HG02884 (cell line): Measurements from ENCODE around the gene C2CD4D.
"Not testable (repeated sequence)": the region's sequence is repeated elsewhere in the genome, so short reads cannot be mapped to it uniquely, and the experiment has no call there.

ENCODE experiments used
- ATAC-seq: cut with Tn5 transposase; IDR thresholded peaks from one replicate; pipeline ENCODE4 v1.9.1; 2021; ENCODE audit warnings: mild to moderate bottlenecking, moderate library complexity; ENCODE audit not compliant: unreplicated experiment

The C2CD4D gene

DNA sequence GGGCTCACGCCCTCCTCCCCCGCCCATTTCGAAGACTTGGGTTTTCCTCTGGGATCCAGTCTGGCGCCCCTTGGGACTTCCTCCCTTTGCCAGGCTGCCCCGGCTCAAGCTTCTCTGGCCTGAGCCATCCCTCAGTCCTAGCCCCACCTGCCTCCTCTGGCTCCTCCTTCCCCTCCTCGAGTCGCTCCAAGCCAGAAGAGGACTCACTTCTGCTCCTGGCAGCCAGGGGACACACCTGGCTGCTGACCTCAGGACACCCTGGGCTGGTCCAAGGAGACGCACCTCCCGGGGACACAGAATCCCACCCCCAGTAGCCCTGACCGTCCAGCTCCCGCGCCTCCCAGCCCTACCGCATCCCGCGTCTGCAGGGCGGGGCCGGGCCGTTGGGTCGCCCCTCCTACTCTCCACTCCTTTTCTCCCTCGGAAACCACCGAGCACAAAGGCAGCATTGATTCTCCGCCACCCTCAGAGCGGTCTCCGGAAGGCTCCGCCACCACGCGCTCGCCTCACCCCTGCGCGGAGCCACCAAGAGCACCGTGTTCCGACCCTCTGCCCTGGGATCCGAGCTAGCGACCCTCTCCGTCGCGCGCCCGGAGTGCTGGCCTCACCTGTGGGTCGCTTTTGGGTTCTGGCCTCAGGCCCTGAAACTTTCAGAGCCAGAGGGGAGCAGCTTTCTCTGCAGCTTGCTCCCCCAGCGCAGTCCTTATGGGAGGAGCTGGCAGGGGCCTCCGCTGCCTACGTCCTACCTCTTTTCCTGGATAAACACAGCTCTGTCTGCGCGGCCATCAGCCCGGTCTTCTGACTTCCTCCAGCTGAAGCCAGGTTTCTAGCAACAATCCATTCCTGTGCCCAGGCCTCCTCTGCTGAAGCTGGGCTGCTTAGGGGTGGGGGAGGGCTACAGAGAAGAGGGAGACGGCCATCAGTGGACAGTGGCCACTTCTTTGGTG is at the start of gene C2CD4D:
TSS of gene C2CD4D (minus strand) at position 364 of the 947 bp plus-strand sequence. CDS start 831 bp downstream, outside the sequence.
- no peak for ATAC-seq

DNA sequence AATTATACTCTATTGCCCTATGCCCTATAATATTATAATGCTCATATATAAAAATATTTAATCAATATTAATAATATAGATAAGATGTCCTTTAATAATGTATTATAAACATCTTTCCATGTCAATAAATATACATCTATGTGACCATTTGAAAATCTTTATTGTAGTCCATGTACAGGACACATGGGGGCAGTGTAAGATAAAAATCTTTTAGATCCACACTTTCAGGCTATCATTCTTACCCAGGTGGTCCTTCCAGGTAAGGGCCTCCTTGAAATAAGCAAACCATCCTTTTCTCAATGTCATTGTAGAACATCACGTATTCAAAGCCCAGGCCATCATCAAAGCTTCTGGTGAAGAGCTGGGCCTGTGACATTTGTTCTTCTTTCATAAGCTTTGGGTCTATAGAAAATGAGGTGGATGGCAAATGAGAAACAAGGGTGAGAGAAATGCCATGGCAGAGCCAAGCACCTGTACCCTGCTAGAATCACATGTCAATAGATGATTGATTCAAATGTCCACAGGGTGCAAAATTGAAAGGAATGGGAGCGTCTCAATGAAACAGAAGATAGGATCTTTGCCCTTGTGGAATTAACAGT is 49.5 kb upstream of the C2CD4D start:
- ATAC-seq, result no peak

DNA sequence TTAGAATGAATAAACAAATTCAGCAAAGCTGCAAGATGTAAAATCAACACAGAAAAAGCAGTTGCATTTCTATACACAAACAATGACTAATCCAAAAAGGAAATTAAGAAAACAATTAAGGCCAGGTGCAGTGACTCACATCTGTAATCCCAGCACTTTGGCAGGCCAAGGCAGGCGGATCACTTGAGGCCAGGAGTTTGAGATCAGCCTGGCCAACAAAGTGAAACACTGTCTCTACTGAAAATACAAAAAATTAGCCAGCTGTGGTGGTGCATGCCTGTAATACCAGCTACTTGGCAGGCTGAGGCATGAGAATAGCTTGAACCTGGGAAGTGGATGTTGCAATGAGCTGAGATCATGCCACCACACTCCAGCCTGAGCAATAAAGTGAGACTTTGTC is 47.4 kb upstream of the C2CD4D start:
- ATAC-seq, result no peak

DNA sequence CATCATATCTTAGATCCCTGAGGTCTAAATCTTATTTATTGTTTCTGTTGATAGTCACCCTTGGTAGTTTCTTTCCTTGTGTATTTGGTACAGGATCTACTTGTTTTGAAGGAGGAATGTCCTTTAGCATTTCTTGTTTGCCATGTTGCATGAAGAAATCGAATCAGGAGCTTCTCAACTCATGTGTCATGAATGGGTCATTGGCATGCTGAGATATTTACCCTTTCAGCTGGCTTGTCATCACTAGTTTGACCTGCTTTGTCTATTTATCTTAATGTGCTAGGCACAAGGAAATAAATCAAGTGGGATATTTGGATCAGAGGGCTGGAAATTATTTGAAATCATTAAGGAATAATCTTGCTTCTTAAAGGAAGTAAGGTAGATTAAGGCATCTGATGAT is 45.9 kb upstream of the C2CD4D start:
- ATAC-seq, result no peak

DNA sequence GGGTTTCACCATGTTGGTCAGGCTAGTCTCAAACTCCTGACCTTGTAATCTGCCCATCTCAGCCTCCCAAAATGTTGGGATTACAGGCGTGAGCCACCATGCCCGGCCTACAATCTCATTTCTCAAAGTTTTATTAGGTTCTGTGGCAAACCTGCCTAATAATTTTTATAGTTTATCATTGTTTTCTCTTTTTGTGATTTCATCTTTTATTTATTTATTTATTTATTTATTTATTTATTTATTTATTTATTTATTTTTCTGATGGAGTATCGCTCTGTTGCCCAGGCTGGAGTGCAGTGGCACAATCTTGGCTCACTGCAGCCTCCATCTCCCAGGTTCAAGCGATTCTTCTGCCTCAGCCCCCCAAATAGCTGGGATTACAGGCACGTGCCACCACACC is 45.3 kb upstream of the C2CD4D start:
- ATAC-seq, result not testable (repeated sequence)

DNA sequence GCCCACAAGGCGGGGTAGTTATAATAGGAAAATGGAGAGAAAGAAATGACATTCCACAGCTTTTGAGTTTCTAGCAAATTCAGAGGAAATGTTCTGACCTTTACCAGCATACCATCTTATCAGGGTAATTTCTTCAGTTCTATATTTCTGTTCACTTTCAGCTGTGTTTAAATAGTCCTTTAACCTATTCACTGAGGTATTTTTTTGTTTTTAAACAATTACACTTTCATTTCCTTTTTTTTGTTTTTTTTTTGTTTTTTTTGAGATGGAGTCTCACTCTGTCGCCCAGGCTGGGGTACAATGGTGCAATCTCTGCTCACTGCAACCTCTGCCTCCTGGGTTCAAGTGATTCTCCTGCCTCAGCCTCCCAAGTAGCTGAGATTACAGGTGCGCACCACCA is 44.8 kb upstream of the C2CD4D start:
- not testable (repeated sequence) for ATAC-seq

DNA sequence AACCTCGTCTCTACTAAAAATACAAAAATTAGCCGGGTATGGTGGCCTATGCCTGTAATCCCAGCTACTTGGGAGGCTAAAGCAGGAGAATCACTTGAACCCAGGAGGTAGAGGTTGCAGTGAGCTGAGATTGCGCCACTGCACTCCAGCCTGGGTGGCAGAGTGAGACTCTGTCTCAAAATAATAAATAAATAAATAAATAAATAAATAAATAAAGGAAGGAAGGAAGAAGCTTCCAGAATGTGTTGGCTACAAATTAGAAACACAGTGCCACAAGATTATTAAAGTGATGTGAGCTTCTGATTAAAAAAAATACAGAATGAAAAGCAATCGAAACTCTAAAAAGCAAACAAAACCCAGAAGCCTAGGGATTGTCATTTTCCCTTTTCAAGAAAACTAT is 44.3 kb upstream of the C2CD4D start:
- ATAC-seq, result not testable (repeated sequence)

DNA sequence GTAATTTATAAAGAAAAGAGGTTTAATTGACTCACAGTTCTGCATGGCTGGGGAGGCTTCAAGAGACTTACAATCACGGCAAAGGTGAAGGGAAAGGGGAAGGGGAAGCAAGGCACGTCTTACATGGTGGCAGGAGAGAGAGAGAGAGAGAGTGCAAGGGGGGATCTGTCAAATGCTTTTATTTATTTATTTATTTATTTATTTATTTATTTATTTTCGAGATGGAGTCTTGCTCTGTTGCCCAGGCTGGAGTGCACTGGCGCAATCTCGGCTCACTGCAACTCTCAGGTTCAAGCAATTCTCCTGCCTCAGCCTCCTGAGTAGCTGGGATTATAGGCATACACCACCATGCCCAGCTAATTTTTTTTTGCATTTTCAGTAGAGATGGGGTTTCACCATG is 43.3 kb upstream of the C2CD4D start:
- ATAC-seq, result not testable (repeated sequence)

DNA sequence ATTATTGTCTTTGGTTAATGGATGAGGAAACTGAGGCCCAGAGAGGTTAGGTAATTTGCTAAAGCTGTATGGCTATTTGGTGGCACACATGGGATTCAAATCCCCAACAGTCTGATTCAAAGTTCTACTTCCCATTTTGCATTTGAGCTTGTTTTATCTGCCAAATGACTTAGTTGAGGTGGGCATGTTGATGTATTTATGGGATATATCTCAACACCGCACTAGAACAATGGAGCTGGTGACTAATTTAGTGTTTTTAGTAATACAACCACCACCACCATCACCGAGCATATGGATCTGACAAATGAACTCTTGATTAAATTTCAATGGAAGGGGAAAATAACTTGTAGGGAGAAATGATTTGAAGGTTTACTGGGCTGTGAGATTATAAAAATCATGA is 42.8 kb upstream of the C2CD4D start:
- no peak for ATAC-seq

DNA sequence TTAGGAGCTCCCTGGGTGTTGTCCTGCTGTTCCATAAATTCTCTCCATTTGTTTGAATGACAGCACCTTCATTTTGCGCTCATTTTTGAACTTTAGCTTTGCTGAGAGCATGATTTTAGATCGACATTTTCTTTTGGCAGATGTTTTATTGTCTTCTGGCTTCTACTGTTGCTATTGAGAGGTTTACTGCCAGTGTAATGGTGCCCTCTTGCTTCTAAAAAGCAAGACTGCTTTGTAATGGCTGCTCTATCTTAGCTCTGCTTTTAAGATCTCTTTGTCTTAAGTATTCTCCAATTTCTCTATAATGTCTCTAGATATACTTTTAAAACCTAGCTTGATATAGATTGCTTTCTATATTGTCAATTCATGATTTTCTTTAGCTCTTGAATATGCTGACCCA is 41.9 kb upstream of the C2CD4D start:
- no peak for ATAC-seq

DNA sequence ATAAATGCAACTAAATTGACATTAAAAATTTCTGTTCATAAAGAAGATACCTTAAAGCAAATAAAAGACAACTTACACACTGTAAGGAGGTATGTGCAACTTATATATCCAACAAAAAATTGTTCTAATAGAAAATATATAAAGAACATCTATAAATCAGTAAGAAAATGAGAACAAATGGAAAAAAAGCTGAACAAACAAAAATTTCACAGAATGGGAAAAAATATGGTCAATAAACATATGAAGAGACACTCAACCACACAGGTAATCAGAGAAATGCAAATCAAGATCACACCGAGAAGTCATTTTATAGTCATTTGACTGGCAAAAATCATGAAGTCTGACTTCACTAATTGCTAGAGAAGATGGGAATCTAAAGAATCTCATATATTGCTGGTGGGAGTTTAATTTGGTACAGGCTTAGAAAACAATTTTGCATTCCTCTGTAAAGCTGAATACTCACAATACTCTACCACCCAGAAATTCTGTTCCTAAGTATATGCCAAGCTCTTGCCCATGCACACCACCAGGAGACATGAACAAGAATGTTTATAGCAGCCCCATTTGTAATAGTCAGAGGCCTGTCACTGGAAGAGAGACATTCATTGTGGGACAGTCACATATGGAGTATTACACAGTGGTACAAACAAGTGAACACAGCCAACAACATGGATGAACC is 35.9 kb upstream of the C2CD4D start:
- ATAC-seq, result no peak

DNA sequence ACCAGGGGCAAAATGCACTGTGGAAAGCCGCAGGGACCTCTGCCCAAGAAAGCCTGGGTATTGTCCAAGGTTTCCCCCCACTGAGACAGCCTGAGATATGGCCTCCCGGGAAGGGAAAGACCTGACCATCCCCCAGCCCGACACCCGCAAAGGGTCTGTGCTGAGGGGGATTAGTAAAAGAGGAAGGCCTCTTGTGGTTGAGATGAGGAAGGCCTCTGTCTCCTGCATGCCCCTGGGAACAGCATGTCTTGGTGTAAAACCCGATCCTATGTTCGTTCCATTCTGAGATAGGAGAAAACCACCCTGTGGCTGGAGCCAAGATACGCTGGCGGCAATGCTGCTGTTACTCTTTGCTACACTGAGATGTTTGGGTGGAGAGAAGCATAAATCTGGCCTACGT is 33.2 kb upstream of the C2CD4D start:
- ATAC-seq, result not testable (repeated sequence)

DNA sequence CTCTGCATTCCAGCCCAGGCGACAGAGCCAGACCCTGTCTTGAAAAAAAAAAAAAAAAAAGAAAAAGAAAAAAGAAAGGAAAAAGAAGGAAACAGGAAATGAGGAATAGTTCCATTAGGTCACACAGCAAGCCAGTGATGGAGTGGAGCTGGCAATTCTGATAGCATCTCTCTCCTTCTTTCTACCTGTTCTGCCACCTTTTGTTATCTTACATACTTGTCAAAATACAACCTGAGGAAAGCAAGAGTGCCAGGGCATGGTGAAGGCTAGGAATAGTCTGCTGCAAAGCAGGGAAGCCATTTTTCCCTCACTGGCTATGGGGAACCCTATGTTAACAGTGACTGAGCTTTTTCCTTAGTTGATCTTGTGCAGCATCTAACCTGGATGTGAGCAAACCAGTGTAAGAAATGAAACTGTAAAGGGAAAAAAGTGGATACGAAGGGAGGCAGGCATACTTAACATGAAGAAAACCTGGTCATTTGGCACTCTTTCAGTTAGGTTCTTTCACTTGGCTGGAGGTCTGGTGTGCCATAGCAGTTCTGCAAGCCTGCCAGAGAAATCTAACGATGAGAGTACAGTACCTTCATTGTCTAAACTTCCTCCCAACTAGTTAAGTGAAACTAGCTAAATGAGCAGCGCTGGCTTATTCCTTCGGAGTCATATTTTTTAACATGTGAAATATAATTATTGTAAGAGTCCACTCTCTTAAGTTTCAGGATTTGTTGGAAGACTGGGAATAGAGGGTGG is 31.8 kb upstream of the C2CD4D start:
- no peak for ATAC-seq

DNA sequence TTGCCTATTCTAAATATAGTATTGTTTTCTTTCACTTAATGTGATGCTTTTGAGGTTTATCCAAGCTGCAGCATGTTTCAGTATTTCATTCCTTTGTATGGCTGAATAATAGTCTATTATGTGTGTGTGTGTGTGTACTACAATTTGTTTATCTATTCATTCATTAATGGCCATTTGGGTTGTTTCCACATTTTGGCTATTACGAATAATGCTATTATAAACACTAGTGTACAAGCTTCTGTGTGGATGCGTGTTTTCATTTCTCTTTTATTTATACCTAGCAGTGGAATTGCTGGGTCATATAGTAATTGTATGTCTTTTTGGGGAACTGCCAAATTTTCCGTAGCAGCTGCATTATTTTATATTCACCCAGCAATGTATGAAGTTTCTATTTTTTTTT is 28.9 kb upstream of the C2CD4D start:
- no peak for ATAC-seq

DNA sequence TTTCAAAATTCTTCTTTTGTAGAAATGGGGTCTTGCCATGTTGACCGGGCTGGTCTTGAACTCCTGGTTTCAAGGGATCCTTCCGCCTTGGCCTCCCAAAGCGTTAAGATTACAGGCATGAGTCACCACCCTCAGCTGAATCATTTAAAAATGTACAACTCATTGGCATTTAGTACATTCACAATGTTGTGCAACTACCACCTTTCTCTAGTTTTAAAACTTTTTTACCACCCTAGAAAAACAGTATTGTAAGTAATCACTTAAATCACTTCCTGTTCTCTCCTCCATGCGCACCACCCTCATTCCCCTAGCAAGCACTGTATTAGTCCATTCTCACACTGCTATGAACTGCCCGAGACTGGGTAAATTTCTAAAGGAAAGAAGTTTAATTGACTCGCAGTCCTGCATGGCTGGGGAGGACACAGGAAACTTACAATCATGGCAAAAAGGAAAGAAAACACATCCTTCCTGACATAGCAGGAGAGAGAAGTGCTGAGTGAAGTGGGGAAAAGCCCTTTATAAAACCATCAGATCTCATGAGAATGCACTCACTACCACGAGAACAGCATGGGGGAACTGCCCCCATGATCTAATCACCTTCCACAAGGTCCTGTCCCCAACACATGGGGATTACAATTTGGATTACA is 28.3 kb upstream of the C2CD4D start:
- no peak for ATAC-seq

DNA sequence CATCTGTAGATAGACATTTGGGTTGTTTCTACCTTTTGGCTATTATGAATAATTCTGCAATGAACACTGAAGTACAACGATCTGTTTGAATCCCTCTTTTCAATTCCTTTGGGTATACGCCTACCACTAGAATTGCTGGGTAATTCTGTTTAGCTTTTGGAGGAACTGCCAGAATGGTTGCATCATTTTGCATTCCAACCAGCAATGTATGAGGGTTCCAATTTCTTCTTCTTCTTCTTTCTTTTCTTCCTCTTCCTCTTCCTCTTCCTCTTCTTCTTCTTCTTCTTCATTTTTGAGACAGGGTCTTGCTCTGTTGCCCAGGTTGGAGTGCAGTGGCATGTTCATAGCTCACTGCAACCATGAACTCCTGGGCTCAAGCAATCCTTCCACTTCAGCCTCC is 27.7 kb upstream of the C2CD4D start:
- ATAC-seq, result no peak

DNA sequence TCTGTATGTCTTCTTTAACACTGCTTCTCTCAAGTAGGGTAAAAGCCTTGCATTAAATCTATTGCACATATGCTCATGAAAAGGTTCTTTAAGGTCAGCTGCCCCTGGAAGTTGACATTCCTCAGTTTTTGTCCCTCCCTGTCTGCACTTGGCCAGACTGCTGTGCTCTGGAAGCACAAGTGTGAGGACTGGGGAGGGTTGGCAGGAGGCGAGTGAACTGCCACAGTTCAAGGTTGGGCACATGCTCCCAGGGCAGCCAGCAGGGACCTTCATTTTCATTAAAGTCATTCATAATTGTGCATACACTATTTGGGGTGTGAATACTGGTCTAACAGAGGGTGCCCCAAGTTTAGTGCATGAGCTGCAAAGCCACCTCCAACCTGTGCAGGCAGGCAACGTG is 24.8 kb upstream of the C2CD4D start:
- no peak for ATAC-seq

DNA sequence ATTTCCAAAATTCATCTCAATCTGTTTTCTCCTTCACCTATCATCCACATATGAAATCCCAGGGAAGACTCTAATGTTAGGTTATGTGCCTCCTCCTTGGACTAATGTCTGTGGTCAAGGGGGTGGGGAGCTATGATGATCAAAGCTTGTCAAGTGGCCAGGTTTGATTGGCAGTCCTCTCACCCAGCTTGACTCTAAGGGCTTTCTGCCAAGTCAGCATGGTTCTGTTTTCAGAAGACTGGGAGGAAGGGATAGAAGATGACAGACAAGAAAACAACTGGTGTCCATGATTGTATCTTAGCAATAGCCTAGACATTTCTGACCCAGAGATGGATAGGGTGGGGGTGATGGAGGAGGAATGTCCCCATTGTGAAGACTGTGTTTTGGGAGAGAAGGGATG is 23.0 kb upstream of the C2CD4D start:
- ATAC-seq, result no peak

DNA sequence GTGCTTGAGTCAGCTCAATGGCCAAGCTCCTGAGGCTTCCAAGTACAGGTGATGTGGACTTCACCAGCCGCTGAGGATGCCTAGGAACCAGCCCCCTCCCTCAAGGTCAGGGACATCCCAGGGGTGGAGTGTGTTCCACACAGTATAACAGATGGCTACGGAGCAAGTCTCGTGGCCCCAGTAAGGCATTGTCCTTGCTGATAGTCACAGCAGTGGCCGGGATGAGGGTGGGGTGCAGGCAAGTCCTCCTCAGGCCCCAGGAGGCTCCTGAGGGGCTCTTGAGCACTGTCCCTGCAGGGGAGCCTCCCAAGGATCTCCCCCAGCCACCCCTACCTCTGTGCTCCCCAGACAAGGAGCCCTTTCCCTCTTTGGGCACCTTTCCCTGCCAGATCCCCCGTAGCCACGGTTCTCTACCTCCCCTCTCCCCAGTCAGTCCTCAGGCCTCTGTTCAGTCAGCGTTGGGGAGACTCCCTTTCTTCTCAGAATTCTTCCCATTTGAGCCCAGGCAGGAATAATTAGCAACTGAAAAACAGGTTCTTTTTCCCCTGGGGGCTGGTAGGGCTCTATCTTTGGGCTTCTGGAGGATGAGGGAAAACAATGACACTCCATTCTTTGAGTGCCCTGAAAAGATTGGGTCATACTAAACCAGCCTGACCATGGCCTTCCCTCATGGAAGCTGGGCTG is 21.0 kb upstream of the C2CD4D start:
- ATAC-seq, result no peak

DNA sequence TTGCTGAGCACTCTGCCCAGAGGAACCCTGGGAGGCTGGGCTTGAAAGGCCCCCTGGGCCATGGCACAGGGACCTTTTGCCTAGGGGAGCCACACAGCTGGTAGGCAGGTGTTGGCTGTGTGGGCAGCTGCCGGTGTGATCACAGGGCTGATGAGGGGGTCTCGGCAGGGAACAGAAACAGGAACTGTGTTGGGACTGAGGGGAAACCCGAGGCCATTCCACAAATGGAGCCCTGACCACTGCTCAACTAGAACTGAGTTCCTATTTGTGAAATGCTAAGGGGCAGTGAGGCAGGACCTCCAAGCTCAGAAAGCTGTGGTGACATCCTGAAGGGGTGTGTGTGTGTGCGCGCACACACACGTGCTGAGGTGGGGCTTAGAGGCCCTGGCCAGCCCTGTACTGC is 20.3 kb upstream of the C2CD4D start:
- no peak for ATAC-seq
